ENCODE results near the gene PMFBP1. TPM values are rescaled to one million over a fixed set of nuclear protein-coding genes. Genes with fewer than 3 reads are reported as not detected.

PMFBP1 gene
- total RNA-seq, 1 donor from 2014 or later, result 13.1 TPM

DNA sequence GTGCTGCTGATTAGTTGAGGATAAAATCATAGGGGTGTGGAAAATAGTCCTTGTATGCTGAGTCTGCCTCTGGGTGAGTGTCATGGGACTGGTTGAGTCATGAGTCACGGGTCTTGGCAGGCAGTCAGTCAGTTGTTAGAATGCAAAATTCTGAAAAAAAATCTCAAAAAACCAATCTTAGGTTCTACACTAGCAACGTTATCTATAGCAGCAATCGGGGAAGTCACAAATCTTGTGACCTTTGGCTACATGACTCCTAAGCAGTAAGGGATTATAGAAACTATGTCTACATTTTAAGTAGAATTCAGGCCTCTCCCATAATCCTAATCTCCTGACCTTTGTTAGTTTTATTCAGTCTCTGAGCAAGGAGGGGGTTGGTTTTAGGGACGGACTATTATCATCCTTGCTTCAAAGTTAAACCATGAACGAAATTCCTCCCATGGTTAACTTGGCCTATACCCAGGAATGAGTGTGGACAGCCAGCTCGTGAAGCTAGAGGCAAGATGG, 18.0 kb upstream of the PMFBP1 start:
- no peak for DNase-seq
- H3K4me3 Mint-ChIP-seq (ENCODE audit: unreplicated experiment), result no peak overlapping the region
- no peaks in the 10 kb centered on the region for H3K9me3 Mint-ChIP-seq (ENCODE audit: unreplicated experiment)
- TF ChIP-seq, protein P1, sequence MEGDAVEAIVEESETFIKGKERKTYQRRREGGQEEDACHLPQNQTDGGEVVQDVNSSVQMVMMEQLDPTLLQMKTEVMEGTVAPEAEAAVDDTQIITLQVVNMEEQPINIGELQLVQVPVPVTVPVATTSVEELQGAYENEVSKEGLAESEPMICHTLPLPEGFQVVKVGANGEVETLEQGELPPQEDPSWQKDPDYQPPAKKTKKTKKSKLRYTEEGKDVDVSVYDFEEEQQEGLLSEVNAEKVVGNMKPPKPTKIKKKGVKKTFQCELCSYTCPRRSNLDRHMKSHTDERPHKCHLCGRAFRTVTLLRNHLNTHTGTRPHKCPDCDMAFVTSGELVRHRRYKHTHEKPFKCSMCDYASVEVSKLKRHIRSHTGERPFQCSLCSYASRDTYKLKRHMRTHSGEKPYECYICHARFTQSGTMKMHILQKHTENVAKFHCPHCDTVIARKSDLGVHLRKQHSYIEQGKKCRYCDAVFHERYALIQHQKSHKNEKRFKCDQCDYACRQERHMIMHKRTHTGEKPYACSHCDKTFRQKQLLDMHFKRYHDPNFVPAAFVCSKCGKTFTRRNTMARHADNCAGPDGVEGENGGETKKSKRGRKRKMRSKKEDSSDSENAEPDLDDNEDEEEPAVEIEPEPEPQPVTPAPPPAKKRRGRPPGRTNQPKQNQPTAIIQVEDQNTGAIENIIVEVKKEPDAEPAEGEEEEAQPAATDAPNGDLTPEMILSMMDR (IDR thresholded peaks at IDR 0.05; ENCODE audit: partially characterized antibody, unreplicated experiment), result no peak
- peaks cover 8% of the 10 kb centered on the region for H3K36me3 Mint-ChIP-seq (ENCODE audit: unreplicated experiment)
- peaks cover under 1% of the 10 kb centered on the region for H3K4me1 Mint-ChIP-seq (ENCODE audit: low read depth, unreplicated experiment)
- peaks cover 4% of the 10 kb centered on the region for H3K27me3 Mint-ChIP-seq (ENCODE audit: unreplicated experiment)
- no peak overlapping the region for H3K27ac Mint-ChIP-seq (ENCODE audit: unreplicated experiment)

DNA sequence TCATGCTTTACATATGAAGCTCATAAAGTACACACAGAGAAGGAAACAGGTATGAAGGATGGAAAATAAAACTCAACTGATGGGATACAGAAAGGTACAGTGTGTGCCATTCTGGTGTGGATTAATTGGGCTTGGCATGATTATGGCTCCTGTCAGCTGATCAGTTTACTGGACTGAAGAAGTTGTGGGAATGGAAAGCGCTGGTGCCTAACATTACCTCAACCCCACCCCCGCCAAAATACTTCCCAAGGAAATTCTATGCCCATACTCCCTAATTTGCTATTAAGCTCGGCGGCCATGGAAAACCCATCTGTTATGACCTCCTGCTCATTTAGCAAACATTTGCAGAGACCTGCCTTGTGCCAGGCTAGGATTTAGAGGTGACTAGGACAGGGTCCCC, 16.6 kb upstream of the PMFBP1 start:
- DNase-seq, result no peak
- no peaks in the 10 kb centered on the region for H3K9me3 Mint-ChIP-seq (ENCODE audit: unreplicated experiment)
- H3K4me1 Mint-ChIP-seq (ENCODE audit: low read depth, unreplicated experiment), result no peaks in the 10 kb centered on the region
- H3K4me3 Mint-ChIP-seq (ENCODE audit: unreplicated experiment), result no peak overlapping the region
- H3K27ac Mint-ChIP-seq (ENCODE audit: unreplicated experiment), result no peak overlapping the region
- TF ChIP-seq, protein P1 (IDR thresholded peaks at IDR 0.05; ENCODE audit: partially characterized antibody, unreplicated experiment), result no peak
- peaks cover 8% of the 10 kb centered on the region for H3K36me3 Mint-ChIP-seq (ENCODE audit: unreplicated experiment)
- peaks cover 4% of the 10 kb centered on the region for H3K27me3 Mint-ChIP-seq (ENCODE audit: unreplicated experiment)

DNA sequence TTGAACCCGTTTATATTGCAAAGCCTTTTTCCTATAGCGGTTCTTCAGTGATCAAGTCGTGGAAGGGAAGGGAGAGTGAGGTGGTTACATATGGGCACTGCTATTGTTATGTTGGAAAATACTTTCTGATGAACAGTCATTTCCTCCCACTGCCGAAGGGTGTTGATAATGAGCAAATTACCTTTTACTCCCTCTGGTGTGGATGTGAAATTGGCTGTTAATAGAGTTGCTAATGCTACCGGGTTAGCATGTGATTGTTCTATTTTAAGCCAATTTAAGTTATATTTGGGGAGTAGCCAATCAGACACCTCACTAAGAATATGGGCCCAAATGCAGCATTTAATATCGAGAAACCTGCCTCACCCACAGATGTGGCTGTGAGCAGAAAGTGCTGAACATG, 15.6 kb upstream of the PMFBP1 start:
- Mint-ChIP-seq H3K4me1 (ENCODE audit: low read depth, unreplicated experiment) (no peaks in the 10 kb centered on the region), H3K4me3 (ENCODE audit: unreplicated experiment) (no peak overlapping the region), H3K27me3 (ENCODE audit: unreplicated experiment) (peaks cover 4% of the 10 kb centered on the region), H3K9me3 (ENCODE audit: unreplicated experiment) (no peaks in the 10 kb centered on the region), H3K27ac (ENCODE audit: unreplicated experiment) (no peak overlapping the region), H3K36me3 (ENCODE audit: unreplicated experiment) (peaks cover 8% of the 10 kb centered on the region)
- TF ChIP-seq, protein P1 (IDR thresholded peaks at IDR 0.05; ENCODE audit: partially characterized antibody, unreplicated experiment), result no peak
- DNase-seq, result no peak

DNA sequence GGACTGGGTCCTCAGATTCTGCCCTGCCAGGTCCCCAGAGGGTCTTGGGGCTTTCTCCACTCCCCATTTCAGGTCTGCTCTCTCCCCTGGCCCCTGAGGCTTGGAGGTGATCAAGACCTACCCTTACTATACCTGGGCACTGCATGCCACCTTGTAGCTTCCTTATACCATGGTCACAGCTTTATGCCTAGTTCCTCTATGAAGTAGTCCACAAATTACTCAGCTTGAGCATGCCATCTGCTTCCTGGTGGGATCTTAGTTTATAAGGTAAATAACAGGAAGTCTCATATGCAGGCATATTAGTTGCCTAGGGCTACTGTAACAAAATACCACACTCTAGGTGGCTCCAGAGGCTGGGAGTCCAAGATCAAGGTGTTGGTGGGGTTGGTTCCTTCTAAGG, 11.0 kb upstream of the PMFBP1 start:
- no peaks in the 10 kb centered on the region for H3K36me3 Mint-ChIP-seq (ENCODE audit: unreplicated experiment)
- TF ChIP-seq, protein P1 (IDR thresholded peaks at IDR 0.05; ENCODE audit: partially characterized antibody, unreplicated experiment), result no peak
- DNase-seq, result no peak
- H3K27ac Mint-ChIP-seq (ENCODE audit: unreplicated experiment), result no peak overlapping the region
- no peaks in the 10 kb centered on the region for H3K9me3 Mint-ChIP-seq (ENCODE audit: unreplicated experiment)
- no peaks in the 10 kb centered on the region for H3K27me3 Mint-ChIP-seq (ENCODE audit: unreplicated experiment)
- no peak overlapping the region for H3K4me3 Mint-ChIP-seq (ENCODE audit: unreplicated experiment)
- no peaks in the 10 kb centered on the region for H3K4me1 Mint-ChIP-seq (ENCODE audit: low read depth, unreplicated experiment)

DNA sequence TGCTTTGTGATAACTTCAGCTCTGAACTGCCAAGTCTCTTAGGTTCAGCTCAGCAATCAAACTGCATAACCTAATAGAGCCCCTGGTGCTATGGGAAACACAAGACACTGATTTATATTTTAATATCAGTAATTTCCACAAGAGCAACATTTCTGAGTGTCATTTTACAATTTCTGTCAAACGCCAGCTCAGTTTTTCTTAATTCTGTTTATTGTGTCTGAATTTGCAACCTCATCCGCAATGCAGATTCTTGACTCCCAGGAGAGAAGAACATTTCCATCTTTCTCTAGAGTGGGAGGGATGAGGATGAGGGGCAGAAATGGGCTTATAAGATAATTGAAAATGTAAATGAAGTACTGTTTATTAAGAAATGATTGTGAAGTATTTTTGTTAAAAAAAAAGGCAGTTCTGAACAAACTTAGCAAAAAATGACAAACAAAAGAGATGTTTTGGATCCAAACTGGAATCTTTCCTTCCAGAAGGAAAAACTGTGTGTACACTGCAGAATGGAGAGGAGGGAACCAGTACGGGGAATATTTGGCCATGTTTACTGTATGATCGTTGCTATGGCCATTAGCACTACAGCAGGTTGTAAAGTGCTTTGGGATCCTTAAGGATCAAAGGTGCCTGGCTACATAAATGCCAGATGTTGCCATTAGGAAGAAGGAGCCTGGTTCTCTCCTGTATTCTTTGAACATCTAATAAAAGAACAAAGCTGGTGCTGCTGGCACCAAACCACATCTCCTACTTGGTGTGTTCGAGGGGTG, 7.4 kb upstream of the PMFBP1 start:
- TF ChIP-seq, protein P1 (IDR thresholded peaks at IDR 0.05; ENCODE audit: partially characterized antibody, unreplicated experiment), result no peak
- H3K4me3 Mint-ChIP-seq (ENCODE audit: unreplicated experiment), result no peak overlapping the region
- peak overlapping the region; percentile 29 for H3K27ac Mint-ChIP-seq (ENCODE audit: unreplicated experiment)
- DNase-seq, result no peak
- H3K27me3 Mint-ChIP-seq (ENCODE audit: unreplicated experiment), result no peaks in the 10 kb centered on the region
- no peaks in the 10 kb centered on the region for H3K9me3 Mint-ChIP-seq (ENCODE audit: unreplicated experiment)
- H3K36me3 Mint-ChIP-seq (ENCODE audit: unreplicated experiment), result peaks cover 18% of the 10 kb centered on the region
- no peaks in the 10 kb centered on the region for H3K4me1 Mint-ChIP-seq (ENCODE audit: low read depth, unreplicated experiment)

Data from glutamatergic neuron (in vitro differentiated cells).